T-helper 9 cell (primary cell): ENCODE results near the gene FBXO17.
"Not testable (repeated sequence)": the region's sequence is repeated elsewhere in the genome, so short reads cannot be mapped to it uniquely, and the experiment has no call there.

Experiments used
- DNase-seq: peaks from one replicate; pipeline ENCODE4 v3.0.0-alpha.2; 2020

Gene FBXO17

DNA sequence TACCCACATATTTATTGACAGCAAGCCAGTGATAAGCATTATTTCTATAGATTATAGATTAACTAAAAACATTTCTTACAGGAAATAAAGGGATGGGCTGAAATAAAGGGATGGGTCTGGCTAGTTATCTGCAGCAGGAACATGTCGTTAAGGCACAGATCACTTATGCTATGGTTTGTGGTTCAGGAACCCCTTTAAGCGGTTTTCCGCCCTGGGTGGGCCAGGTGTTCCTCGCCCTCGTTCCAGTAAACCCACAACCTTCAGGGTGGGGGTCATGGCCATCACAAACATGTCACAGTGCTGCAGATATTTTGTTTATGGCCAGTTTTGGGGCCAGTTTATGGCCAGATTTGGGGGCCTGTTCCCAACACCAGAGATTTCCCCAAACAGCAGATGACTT lies 34.1 kb downstream of the FBXO17 start:
- DNase-seq, result not testable (repeated sequence)

DNA sequence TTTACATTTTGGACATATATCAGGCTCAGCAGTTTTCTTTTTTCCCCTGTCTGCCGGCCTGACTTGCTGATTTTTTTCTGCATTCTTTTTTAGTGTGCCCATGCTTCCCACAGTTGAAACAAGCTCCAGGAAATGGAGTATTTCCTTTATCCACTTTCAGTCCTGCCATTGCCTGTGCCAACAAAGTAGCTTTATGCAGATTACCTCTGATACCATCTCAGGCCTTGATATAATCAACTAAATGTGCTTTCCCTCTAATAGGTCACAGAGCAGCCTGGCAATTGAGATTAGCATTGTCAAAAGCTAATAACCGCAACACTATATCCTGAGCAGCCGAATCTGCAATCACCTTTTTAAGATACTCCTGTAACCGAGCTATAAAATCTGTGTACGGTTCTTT lies 35.6 kb downstream of the FBXO17 start:
- DNase-seq, result no peak

DNA sequence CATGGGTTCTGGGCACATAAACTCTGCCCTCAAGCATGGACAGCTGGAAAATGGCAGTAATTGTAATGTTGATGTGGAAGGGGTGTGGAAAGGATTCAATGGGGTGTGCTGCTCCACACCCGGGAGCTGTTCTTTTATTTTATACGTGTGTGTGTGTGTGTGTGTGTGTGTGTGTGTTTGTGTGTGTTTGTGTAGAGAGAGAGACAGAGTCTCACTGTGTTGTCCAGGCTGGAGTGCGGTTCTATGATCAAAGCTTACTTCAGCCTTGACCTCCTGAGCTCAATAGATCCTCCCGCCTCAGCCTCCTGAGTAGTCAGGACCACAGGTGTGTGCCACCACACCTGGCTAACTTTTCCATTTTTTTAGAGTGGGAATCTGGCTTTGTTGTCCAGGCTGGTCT lies 42.0 kb downstream of the FBXO17 start:
- DNase-seq, result no peak

DNA sequence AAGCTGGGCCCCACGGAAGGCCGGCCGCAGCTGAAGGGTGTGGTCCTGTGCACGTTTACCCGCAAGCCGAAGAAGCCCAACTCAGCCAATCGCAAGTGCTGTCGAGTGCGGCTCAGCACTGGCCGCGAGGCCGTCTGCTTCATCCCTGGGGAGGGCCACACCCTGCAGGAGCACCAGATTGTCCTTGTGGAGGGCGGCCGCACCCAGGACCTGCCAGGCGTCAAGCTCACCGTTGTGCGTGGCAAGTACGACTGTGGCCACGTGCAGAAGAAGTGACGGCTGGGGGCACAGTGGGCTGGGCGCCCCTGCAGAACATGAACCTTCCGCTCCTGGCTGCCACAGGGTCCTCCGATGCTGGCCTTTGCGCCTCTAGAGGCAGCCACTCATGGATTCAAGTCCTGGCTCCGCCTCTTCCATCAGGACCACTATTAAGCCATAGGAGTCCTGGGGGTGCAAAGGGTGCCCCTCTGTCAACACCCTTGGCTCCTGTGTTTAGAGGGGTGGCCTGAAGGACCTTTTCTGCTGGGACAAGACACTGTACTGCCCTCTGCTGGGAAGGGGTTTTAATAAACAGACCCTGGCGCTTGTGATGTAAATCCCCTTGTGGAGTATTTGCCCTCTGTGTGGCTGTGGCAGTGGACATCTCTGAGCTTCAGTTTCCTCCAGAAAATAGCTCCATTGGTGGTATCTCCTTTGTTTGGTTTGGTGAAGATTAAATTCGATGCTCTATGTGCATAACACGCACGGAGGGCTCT lies 42.9 kb downstream of the FBXO17 start:
- DNase-seq, result no peak

DNA sequence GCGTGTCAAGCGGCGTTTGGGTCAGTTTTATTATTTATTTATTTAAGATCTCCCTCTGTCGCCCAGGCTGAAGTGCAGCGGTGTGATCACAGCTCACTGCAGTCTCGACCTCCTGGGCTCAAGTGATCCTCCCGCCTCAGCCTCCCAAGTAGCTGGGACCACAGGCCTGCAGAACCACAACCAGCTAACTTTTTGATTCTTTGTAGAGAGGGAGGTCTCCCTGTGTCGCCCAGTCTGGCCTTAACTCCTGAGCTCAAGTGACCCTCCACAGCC lies 44.1 kb downstream of the FBXO17 start:
- DNase-seq, result no peak

DNA sequence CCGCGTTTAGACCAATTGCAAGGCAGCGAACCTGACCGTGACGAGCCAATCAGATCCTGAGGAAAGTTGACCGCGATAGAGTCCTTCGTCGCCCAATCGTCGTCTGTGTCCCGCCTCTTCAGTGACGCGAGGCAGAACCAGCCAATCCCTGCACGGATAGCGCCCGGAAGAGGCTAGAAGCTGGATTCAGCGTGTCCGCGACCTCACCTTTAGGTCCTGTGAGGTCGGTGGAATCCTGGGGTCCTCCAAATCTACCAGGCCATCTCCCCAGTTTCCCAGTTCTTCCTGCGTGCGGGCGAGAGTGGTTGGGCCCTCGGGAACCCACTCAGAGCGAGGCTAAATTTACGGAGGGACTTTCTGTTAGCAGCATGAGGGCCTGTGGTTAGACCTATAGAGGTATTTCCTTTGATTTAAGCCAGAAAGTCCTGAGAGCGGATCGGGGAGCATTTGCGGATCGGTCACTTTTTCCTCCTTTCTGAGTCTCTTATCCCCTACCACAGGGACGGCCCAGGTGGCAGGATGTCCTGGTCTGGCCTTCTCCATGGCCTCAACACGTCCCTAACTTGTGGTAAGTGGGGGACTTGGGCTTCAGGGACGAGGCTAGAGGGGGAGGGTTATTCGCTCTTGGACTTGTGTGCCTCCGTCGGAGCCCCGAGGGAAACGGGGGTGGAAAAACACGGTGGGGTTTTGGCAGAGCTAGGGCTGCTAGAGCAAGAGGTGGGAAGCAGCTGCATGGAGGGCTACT lies 44.6 kb downstream of the FBXO17 start, which contains the start of gene MRPS12:
MRPS12 (plus strand) TSS at position 169 of the 745 bp plus-strand sequence; CDS start at position 520, 351 bp downstream.
- DNase-seq, result peak; percentile 96

DNA sequence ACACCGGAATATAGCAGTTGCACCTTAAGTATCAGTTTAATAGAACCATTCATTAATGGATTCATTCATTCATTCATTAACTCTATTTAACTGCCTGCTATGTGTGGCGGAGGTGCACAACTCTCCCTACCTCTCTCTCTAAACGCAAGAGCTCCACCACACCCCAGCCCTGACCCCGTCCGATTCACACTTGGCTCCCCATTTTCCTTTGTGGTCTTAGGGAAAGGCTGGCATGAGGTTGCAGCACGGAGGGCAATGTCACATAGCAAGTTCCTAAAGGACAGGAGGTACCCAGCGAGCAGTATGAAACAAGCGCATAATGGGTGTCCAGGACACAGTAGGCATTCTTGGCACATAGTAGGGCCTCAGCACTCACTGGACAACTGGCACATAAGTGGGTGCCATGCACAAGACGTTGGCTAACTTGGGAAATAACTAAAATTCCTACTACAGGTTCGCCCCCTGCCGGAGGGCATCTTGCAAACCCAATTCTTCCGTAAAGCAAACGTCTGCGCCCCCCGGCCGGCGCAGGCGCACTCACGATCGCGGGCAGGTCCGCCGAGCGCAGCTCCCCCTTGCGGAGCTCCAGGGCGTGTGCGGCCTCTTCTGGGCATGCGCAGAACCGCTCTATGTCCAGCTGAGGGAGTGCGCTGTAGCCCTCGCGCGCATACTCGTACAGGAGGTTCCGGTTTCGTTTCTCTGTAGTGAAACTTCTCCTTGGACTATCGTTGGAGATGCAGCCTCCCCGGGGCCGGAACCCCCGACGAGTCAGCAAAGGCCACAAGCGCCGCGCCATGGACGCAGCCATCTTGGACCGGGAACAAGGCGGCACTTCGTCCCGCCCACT lies 45.4 kb downstream of the FBXO17 start, which contains the start of gene SARS2:
SARS2 (minus strand) TSS at position 835 of the 847 bp plus-strand sequence; CDS start at position 808, 27 bp downstream.
- DNase-seq, result peak; percentile 88

DNA sequence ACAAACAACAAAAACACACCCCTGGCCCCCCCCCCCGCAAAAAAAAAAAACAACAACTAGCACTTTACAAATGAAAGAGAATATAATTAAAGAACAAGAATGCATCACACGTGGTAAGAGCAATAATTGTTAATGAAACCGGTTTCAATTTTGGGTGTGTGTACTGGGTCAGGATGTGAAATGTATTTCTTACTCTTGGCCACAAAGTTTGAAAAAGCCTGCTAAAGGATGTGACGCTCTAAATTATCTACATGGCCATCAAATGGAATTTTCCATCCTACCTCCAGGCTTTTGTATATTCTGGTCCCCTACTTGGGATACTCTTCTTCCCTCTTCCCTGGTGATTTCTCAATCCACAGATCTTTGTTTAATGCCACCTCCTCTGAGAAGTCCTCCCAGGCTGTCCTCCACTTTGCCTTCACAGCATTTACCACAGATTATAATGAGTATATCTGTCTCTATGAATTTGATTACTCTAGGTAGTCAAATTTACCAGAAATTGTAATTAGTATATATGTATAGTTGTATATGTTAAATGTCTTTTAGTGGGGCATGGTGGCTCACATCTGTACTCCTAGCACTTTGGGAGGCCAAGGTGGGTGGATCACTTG lies 47.0 kb downstream of the FBXO17 start:
- DNase-seq, result no peak

DNA sequence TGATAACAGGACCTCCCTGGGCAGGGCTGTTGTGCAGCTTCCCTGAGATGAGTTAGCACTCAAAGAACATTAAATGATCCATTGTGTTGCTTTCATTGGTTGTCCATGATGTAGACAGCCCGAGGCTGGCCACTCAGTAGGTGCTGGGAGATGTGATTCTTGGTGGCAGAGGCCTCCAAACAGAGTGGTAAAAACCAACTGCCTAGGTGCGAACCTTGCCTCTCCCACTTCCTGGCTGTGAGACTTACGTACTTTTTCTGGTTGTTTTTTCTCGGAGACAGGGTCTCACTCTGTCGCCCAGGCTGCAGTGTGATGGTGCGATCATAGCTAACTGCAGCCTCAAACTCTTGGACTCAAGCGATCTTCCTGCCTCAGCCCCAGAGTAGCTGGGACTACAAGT lies 51.2 kb downstream of the FBXO17 start:
- DNase-seq, result no peak

DNA sequence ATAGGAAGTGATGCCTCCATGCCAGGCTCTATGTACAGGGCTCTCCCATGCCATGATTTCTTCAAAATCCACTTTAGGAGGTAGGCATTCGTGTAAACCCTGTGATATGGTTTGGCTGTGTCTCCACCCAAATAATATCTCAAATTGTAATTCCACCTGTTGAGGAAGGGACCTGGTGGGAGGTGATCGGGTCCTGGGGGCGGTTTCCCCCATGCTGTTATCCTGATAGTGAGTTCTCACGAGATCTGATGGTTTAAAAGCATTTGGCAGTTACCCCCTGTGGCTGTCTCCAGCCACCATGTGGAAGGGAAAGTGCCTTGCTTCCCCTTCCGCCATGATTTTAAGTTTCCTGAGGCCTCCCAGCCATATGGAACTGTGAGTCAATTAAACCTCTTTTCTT lies 53.1 kb downstream of the FBXO17 start:
- DNase-seq, result no peak

DNA sequence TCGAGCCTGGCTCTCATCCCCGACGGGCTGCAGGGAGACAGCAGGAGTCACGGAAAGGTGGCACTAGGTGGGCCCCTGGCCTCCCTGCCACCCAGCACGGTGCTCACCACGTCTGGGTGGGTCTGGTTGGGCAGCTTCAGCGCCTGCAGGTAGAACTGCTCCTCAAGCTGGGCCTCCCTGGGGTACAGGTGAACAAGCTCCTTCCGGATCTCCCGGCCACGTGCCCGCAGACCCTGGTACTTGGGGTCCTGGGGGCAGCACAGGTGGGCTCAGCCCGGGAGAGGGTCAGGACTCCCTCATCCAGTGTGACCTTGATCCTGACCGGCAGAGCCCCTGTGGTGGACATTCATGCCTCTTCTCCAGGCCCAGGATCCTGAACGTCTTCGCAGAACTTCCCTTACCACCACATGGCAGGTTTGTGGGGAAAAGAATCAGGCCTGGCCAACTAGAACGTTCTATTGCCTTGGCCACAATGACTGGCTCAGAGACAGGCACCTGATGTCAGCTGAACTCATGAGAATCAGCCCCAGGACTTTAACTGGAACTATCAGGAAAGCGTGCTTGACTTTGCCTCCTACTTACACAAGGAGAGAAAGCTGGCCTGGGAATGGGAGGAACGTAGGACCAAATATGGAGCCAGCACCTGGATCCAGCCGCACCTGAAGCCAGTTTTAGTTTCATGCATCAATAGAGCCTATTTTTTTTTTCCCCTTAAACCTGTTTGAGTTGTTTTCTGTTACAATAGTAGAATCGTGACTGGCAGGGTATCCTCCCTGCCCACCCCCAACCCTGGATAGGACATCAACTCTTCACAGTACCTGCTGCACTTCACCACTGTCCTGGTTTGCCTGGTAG lies 53.9 kb downstream of the FBXO17 start:
- no peak for DNase-seq

DNA sequence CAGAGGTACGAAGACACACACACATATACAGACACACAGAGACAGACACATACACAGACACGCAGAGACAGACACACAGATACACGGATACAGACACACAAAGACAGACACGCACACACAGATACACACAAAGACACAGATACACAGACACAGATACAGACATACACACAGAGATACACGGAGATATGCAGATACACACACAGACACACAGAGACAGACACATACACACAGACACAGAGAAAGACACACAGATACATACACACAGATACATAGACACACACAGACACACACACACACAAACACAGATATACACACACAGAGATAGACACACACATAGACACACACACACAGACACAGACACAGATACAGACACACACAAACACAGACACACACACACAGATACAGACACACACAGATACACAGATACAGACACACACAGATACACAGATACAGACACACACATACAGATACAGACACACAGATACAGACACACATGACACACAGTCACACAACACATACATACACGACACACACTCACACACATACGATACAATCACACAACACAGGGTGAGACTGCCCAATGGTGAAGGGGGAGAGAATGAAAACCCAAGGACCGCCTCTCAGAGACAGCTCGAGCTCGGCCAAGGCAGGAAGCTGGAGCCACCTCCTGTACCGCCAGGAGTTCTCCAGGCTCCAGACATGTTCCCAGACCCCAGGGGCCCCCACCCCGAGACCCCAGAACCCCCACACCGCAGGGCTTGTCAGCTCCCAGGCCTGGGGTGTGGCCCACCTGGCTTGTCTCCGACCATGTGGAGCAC lies 54.7 kb downstream of the FBXO17 start:
- DNase-seq, result no peak

DNA sequence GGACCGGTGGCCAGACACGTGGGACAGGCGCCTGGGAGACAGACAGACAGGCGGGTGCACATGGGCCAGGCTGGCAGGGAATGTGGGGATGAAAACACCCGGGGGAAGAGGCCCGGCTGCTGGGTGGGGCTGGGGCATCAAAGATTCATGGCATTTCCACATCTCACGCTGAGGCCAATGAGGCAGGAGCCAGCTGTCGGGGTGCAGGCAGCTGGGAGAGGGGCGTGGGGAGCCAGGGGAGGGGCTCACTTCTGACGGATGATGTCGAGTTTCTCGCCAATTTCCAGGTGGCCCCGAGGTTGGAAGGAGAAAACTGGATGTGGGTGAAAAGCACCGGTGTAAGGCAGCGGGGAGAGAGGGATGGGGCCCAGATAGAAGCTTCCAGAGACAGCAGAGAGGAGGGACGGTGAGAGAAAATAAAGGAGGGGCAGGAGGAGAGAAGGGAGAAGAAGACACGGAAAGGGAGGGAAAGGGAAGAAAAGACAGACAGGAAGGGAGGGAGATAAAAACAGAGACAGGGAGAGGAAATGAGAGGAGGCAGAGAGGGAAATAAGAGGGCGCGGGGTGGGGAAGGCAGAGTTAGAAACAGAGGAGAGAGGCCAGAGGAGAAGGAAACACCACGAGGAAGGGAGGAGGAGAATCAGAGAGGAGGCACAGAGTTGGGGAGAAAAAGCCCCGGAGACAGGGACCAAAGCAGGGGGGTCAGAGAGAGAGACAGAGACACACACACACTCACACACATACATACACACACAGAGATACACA lies 55.5 kb downstream of the FBXO17 start:
- no peak for DNase-seq

DNA sequence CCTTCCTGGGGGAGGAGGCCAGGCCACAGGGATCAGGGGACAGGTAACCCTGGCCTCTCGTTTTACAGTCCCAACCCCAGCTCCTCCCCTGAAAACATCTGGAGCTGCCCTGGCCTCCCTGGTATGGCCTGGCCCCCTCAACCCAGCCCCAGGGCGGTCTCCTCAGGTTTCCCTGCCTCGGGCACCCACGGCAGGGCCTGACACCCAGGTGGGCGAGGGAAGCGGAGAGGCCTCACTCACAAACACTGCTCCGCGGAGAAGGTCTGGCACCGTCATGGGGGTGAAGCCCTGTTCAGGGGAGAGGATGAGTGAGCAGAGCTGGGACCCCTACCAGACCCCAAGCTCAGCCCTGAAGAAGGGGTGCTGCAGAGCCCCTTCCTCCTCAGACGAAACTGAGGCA lies 57.0 kb downstream of the FBXO17 start:
- DNase-seq, result no peak

DNA sequence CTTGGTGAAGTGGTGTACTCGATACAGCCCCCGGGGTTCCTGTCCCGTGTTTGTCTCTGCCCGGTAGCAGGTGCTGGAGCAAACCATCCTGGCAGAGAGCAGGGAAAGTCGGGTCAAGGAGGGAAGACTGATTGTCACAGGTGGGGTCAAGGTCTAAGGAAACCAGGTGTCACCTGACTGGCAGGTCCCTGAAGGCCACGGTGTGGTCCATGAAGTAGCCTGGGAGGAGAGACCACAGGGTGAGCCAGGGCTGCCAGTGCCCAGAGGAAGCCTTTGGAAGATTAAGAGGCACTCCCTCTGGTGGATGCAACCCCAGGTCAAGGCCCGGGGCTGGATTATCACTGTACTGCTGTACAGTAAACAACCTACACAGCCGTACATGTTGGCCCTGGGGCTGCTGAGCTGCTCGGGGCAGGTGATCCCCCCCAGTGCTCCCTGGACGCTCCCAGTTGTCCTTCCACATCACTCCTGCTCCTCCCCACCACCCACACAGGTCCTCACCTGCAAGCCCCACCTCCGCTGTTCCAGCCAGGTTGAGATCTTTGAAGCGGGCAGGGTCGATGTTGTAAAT lies 57.5 kb downstream of the FBXO17 start:
- no peak for DNase-seq

DNA sequence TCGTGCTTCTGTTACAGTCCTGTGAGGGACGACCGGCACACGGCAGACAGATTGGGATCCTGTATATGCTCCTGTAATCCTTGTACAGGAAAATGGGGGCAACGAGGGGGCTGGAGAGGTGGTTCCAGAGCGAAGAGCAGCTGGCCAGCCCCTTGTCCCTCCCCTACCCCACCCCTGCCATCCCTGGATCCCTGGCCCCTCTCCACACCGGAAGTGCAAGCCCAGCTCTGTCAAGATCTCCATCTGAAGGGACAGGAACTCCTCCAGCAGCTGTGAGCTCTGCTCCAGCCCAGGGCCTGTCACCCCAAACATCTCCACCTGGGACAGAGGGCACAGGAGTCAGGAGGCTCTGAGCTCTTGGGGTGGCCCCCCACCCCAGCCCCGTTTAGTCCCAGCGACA lies 58.0 kb downstream of the FBXO17 start:
- DNase-seq, result no peak

DNA sequence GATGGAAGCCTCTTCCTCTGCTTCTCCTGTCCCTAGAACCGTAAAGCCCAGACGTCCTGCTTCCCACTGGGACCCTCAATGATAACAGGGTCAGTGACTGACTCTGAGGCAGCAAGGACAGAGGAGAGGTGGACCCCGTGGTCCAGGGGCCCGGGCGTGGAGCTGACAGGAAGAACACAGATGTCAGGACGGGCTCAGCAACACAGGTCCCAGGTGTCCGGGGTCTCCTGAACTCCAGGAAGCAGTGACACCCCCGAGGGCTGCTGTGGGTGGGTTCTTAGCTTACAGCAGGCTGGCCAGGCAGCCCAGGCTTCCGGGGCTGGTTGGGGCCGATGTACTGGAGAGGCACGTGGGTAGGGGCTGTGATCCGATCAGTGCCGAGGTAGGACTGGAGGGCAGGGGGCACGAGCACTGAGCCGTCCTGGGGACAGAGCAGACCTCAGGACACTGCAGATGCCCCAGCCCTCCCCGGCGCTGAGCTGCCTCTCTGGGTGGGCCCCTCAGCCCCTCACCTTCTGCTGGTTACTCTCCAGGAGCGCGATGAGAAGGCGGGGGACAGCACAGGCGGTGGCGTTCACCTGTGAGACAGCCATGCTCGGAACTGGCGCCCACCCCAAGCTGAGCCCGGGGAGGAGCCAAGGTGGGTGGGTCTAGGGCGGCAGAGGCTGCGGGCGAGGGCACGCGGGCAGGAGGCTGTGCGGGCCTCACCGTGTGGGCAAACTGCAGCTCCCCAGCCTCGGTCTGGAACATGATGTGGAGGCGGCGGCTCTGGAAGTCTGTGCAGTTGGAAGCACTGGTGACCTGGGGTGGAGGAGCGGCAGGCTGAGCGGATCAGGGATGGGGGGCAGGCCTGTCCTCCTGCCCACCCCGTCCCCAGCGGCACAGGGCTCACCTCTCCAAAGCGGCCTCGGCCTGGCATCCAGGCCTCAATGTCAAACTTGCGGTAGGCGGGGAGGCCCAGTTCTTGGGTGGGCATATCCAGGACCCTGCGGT lies 59.9 kb downstream of the FBXO17 start:
- DNase-seq, result no peak

DNA sequence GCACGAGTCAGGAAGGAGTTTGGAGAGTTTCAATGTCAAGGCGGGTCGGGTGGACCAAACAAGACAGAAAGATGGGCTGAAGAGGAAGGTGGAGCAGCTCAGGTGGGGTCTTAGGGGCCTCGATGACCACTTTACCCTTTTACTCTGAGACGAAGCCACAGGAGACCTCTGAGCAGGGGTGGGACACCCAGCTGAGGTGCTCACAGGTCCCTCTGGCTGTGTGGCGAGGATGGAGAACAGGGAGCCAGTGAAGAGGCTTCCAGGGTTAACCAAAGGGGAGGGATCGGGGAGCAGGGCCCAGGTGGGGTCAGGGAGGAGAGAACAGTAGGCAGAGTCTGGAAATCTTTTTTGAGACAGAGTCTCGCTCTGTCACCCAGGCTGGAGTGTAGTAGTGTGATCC lies 61.6 kb downstream of the FBXO17 start:
- no peak for DNase-seq
